HepG2 (cell line): Measurements from ENCODE around the gene ETFA. TPM values are rescaled to one million over a fixed set of nuclear protein-coding genes. Genes with fewer than 3 reads are reported as not detected.

Experiments
- GLI4 ChIP-seq: sonication (generic); formaldehyde crosslinking; IDR thresholded peaks from 2 replicates; pipeline ENCODE4 v1.5.1; 2020; ENCODE audit warnings: missing genetic modification reagents, mild to moderate bottlenecking, moderate library complexity, borderline replicate concordance
- HMG20A ChIP-seq: IDR thresholded peaks from 2 replicates; pipeline ENCODE4 v1.6.1; 2016; ENCODE audit warnings: borderline replicate concordance
- NR2C2 ChIP-seq: sonication (generic); formaldehyde crosslinking; IDR thresholded peaks from 2 replicates; pipeline ENCODE4 v1.4.0; 2020; ENCODE audit warnings: missing genetic modification reagents, mild to moderate bottlenecking, moderate library complexity, borderline replicate concordance
- PHF21A ChIP-seq: sonication (generic); formaldehyde crosslinking; IDR thresholded peaks from 2 replicates; pipeline ENCODE4 v1.5.0; 2020; ENCODE audit warnings: mild to moderate bottlenecking, missing genetic modification reagents
- U2AF1 ChIP-seq: fragments of 200-400 bp; formaldehyde crosslinking; optimal IDR thresholded peaks from 2 replicates; pipeline ENCODE3; 2017; ENCODE audit warnings: mild to moderate bottlenecking, low read depth, low read length
- XRCC5 ChIP-seq: fragments of 200-400 bp; formaldehyde crosslinking; optimal IDR thresholded peaks from 2 replicates; pipeline ENCODE3; 2017; ENCODE audit warnings: mild to moderate bottlenecking, low read length
- ZBTB7B ChIP-seq: sonication (generic); formaldehyde crosslinking; IDR thresholded peaks from 2 replicates; pipeline ENCODE4 v1.4.0; 2020; ENCODE audit warnings: missing genetic modification reagents
- ZNF33A ChIP-seq: sonication (generic); formaldehyde crosslinking; IDR thresholded peaks from 2 replicates; pipeline ENCODE4 v1.5.1; 2020; ENCODE audit warnings: missing genetic modification reagents, mild to moderate bottlenecking, moderate library complexity, borderline replicate concordance
- ZNF510 ChIP-seq: sonication (generic); formaldehyde crosslinking; IDR thresholded peaks from 2 replicates; pipeline ENCODE4 v1.4.0; 2020; ENCODE audit warnings: low read depth, mild to moderate bottlenecking, missing genetic modification reagents
- ZNF670 ChIP-seq: sonication (generic); formaldehyde crosslinking; IDR thresholded peaks from 2 replicates; pipeline ENCODE4 v1.8.0; 2022; ENCODE audit warnings: mild to moderate bottlenecking, missing genetic modification reagents, borderline replicate concordance
- polyA plus RNA-seq, 8 experiments: library from polyadenylated mRNA; depleted of rRNA in 3 of 8; stranded (reverse) in 7 of 8; unstranded in 1 of 8; fragments of >200 nt; fragmentation: Illumina TruSeq in 4 of 8; extraction: Trizol in 4 of 8; gene quantifications; 2 replicates each; pipeline versions ENCODE4 v1.2.1 to v1.2.3, GENCODE V29; 2011 to 2016; ENCODE audit warnings: low read depth in 4 of 8, missing spikeins in 1 of 8, mixed read lengths in 1 of 8; ENCODE audit not compliant: insufficient read depth in 1 of 8
- total RNA-seq, 5 experiments: library from RNA; depleted of rRNA; stranded (reverse); fragments of >200 nt; fragmentation: Illumina TruSeq; extraction: Trizol; gene quantifications; 2 replicates each; pipeline ENCODE4 v1.2.3, GENCODE V29; 2016; ENCODE audit warnings: low read depth in 1 of 5
- TF ChIP-seq, protein P1 (sequence below), 2 experiments: IDR thresholded peaks; 2 replicates each; pipeline ENCODE4 v1.6.1; 2011 to 2012; ENCODE audit warnings: low read length in 2 of 2, borderline replicate concordance in 1 of 2, low read depth in 1 of 2, mild to moderate bottlenecking in 1 of 2, moderate library complexity in 1 of 2
- TF ChIP-seq, protein P2 (sequence below): sonication (generic); formaldehyde crosslinking; conservative IDR thresholded peaks from 2 replicates; pipeline ENCODE4 v1.4.0; 2020; ENCODE audit warnings: mild to moderate bottlenecking, missing genetic modification reagents, moderate library complexity
- TF ChIP-seq, protein P3 (sequence below): sonication (generic); formaldehyde crosslinking; IDR thresholded peaks from 2 replicates; pipeline ENCODE4 v1.5.1; 2020; ENCODE audit warnings: mild to moderate bottlenecking, missing genetic modification reagents, borderline replicate concordance
- TF ChIP-seq, protein P4 (sequence below): sonication (generic); formaldehyde crosslinking; IDR thresholded peaks from 2 replicates; pipeline ENCODE4 v1.9.0; 2021; ENCODE audit warnings: missing genetic modification reagents, borderline replicate concordance

The ETFA gene
- total and polyA plus RNA-seq, 2 of the 13 experiments (the other 11 are each of a cell fraction or from before 2014, with no cell fraction given), result 291 to 396 TPM

DNA sequence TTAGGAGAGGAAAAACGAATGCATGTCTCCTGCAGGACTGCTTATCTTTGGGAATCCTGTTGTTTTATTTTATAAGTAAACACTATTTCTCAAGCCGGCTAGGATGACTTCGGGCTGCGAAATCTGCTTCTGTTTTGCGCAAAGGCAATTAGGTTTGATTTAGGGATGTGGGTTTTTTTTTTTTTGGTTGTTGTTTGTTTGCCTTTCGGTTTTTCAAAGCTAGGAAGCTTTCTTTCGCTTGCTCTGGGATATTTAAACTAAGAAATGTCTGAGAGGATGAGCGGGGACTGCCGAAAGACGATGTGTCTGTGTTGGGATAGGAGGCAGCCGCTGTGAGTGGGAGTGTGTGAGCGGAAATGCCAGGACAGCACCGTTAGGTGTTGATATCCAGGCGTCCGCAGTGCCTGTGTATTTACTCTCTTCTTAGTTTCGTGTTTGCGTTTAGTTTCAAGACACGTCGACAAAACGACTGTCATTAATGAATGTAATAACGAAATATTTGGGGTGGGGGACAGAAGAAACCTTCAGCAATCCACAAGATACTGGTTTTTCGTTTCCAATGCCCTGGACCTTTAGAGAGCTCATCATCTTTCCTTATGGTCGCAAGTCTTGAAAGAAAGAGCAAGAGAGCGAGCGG, 25.9 kb upstream of the ETFA start (continued):
- no peak for TF ChIP-seq HMG20A (CRISPR knock-in tag)
- no peak for TF ChIP-seq U2AF1
- TF ChIP-seq ZNF510 (CRISPR knock-in tag), result 0 out of 2 replicates have a peak, but pooled peaks have one; percentile 4
- 0 out of 2 replicates have a peak, but pooled peaks have one; percentile 7 for TF ChIP-seq ZNF670
- TF ChIP-seq GLI4, result no peak
- TF ChIP-seq, protein P1, sequence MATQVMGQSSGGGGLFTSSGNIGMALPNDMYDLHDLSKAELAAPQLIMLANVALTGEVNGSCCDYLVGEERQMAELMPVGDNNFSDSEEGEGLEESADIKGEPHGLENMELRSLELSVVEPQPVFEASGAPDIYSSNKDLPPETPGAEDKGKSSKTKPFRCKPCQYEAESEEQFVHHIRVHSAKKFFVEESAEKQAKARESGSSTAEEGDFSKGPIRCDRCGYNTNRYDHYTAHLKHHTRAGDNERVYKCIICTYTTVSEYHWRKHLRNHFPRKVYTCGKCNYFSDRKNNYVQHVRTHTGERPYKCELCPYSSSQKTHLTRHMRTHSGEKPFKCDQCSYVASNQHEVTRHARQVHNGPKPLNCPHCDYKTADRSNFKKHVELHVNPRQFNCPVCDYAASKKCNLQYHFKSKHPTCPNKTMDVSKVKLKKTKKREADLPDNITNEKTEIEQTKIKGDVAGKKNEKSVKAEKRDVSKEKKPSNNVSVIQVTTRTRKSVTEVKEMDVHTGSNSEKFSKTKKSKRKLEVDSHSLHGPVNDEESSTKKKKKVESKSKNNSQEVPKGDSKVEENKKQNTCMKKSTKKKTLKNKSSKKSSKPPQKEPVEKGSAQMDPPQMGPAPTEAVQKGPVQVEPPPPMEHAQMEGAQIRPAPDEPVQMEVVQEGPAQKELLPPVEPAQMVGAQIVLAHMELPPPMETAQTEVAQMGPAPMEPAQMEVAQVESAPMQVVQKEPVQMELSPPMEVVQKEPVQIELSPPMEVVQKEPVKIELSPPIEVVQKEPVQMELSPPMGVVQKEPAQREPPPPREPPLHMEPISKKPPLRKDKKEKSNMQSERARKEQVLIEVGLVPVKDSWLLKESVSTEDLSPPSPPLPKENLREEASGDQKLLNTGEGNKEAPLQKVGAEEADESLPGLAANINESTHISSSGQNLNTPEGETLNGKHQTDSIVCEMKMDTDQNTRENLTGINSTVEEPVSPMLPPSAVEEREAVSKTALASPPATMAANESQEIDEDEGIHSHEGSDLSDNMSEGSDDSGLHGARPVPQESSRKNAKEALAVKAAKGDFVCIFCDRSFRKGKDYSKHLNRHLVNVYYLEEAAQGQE (IDR thresholded peaks at IDR 0.05; ENCODE audit: borderline replicate concordance in 1 of 2, low read depth in 1 of 2, low read length in 2 of 2), result no peak
- TF ChIP-seq, protein P2, sequence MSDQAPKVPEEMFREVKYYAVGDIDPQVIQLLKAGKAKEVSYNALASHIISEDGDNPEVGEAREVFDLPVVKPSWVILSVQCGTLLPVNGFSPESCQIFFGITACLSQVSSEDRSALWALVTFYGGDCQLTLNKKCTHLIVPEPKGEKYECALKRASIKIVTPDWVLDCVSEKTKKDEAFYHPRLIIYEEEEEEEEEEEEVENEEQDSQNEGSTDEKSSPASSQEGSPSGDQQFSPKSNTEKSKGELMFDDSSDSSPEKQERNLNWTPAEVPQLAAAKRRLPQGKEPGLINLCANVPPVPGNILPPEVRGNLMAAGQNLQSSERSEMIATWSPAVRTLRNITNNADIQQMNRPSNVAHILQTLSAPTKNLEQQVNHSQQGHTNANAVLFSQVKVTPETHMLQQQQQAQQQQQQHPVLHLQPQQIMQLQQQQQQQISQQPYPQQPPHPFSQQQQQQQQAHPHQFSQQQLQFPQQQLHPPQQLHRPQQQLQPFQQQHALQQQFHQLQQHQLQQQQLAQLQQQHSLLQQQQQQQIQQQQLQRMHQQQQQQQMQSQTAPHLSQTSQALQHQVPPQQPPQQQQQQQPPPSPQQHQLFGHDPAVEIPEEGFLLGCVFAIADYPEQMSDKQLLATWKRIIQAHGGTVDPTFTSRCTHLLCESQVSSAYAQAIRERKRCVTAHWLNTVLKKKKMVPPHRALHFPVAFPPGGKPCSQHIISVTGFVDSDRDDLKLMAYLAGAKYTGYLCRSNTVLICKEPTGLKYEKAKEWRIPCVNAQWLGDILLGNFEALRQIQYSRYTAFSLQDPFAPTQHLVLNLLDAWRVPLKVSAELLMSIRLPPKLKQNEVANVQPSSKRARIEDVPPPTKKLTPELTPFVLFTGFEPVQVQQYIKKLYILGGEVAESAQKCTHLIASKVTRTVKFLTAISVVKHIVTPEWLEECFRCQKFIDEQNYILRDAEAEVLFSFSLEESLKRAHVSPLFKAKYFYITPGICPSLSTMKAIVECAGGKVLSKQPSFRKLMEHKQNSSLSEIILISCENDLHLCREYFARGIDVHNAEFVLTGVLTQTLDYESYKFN, result no peak; the same call in 1 of the 2 replicates
- 0 out of 2 replicates have a peak, but pooled peaks have one; percentile 49 for TF ChIP-seq ZNF33A (CRISPR knock-in tag)
- TF ChIP-seq, protein P3, sequence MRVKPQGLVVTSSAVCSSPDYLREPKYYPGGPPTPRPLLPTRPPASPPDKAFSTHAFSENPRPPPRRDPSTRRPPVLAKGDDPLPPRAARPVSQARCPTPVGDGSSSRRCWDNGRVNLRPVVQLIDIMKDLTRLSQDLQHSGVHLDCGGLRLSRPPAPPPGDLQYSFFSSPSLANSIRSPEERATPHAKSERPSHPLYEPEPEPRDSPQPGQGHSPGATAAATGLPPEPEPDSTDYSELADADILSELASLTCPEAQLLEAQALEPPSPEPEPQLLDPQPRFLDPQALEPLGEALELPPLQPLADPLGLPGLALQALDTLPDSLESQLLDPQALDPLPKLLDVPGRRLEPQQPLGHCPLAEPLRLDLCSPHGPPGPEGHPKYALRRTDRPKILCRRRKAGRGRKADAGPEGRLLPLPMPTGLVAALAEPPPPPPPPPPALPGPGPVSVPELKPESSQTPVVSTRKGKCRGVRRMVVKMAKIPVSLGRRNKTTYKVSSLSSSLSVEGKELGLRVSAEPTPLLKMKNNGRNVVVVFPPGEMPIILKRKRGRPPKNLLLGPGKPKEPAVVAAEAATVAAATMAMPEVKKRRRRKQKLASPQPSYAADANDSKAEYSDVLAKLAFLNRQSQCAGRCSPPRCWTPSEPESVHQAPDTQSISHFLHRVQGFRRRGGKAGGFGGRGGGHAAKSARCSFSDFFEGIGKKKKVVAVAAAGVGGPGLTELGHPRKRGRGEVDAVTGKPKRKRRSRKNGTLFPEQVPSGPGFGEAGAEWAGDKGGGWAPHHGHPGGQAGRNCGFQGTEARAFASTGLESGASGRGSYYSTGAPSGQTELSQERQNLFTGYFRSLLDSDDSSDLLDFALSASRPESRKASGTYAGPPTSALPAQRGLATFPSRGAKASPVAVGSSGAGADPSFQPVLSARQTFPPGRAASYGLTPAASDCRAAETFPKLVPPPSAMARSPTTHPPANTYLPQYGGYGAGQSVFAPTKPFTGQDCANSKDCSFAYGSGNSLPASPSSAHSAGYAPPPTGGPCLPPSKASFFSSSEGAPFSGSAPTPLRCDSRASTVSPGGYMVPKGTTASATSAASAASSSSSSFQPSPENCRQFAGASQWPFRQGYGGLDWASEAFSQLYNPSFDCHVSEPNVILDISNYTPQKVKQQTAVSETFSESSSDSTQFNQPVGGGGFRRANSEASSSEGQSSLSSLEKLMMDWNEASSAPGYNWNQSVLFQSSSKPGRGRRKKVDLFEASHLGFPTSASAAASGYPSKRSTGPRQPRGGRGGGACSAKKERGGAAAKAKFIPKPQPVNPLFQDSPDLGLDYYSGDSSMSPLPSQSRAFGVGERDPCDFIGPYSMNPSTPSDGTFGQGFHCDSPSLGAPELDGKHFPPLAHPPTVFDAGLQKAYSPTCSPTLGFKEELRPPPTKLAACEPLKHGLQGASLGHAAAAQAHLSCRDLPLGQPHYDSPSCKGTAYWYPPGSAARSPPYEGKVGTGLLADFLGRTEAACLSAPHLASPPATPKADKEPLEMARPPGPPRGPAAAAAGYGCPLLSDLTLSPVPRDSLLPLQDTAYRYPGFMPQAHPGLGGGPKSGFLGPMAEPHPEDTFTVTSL (CRISPR knock-in tag), result 0 out of 2 replicates have a peak, but pooled peaks have one; percentile 30
- TF ChIP-seq ZBTB7B (CRISPR knock-in tag), result no peak
- no peak for TF ChIP-seq PHF21A
- no peak for TF ChIP-seq NR2C2 (CRISPR knock-in tag)
- TF ChIP-seq, protein P4, sequence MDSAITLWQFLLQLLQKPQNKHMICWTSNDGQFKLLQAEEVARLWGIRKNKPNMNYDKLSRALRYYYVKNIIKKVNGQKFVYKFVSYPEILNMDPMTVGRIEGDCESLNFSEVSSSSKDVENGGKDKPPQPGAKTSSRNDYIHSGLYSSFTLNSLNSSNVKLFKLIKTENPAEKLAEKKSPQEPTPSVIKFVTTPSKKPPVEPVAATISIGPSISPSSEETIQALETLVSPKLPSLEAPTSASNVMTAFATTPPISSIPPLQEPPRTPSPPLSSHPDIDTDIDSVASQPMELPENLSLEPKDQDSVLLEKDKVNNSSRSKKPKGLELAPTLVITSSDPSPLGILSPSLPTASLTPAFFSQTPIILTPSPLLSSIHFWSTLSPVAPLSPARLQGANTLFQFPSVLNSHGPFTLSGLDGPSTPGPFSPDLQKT, result no peak
- TF ChIP-seq XRCC5, result no peak
